Measurements from ENCODE around the gene IQCN. TPM values are rescaled to one million over a fixed set of nuclear protein-coding genes. Genes with fewer than 3 reads are reported as not detected.

IQCN gene
- total RNA-seq, 2 donors from 2014 or later: 4.1 to 19.5 TPM

DNA sequence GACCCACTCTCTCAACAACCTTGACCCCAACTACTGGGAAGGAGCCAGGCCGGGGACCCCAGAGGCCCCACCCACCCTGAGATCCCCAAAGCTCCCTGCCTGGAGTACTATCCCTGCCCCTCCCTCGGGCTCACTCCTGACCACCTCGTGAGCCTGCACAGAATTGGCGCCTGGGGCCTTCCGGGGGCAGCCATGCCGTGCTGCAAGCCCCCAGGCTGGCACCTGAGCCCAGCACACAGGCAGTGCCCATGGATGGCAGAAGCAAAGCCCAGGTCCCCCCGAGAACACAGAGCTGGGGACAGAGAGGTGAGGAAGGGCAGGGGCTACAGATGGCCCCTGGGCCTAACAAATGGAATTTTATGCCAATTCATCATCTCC lies 34.7 kb upstream of the IQCN start:
- no peaks in the 10 kb centered on the region for H3K27me3 ChIP-seq (replicated peaks; ENCODE audit: insufficient read depth)
- no peak for TF ChIP-seq POLR2A (IDR thresholded peaks at IDR 0.05)
- no peak overlapping the region for H3K27ac ChIP-seq
- intact Hi-C loops (cut with DNase I): no loop called here
- H3K9me3 ChIP-seq: no peaks in the 10 kb centered on the region
- H3K4me1 ChIP-seq (replicated peaks): peaks cover 5% of the 10 kb centered on the region
- H3K4me3 ChIP-seq: no peak overlapping the region
- 81% methylated on average over 7 of the region's 7 CpGs for WGBS
- no peak for DNase-seq (ENCODE audit: low spot score)
- peaks cover 0 to 18% of the 10 kb centered on the region in 2 donors for H3K36me3 ChIP-seq

- no peaks in the 10 kb centered on the region for H3K27me3 ChIP-seq (replicated peaks; ENCODE audit: insufficient read depth)
- 84% methylated on average over 20 of the region's 20 CpGs for WGBS
- H3K36me3 ChIP-seq: peaks cover 0 to 18% of the 10 kb centered on the region in 2 donors
- no peak overlapping the region for H3K4me3 ChIP-seq
- no peaks in the 10 kb centered on the region for H3K9me3 ChIP-seq
- intact Hi-C loops (cut with DNase I): no loop called here
- peaks cover 5% of the 10 kb centered on the region for H3K4me1 ChIP-seq (replicated peaks)
- DNase-seq (ENCODE audit: low spot score): no peak
- TF ChIP-seq POLR2AphosphoS5 (IDR thresholded peaks at IDR 0.05) (no peak), POLR2A (IDR thresholded peaks at IDR 0.05) (no peak), CTCF (IDR thresholded peaks at IDR 0.05) (no peak)
- H3K27ac ChIP-seq: peak overlapping the region in 1 of 2 donors; percentile 95
These were observed 34.0 kb upstream of the IQCN start for GRCh38 chr19:18308051-18308947.

DNA sequence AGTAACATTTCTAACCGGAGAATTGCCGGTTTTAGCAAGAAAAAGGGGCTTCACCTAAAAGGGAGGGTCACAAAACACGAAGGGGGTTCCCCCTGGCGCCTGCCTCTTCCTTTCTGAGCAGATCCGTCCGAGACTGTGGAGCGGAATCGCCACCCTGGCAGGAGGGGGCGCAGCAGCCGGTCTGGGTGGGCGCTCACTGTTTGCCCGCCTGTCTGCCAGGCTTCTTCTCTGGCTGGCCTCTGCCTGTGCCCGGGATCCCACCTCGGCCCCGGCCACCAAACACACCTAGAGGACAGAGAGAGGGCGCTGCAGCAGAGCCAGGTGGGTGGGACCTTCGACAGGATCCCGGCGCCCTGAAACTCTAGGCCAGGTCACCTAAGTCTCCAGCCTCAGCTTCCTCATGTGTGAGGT lies 33.0 kb upstream of the IQCN start:
- Histone ChIP-seq H3K9me3 (no peaks in the 10 kb centered on the region), H3K4me3 (no peak overlapping the region), H3K36me3 (peaks cover 0 to 16% of the 10 kb centered on the region in 2 donors), H3K27ac (peak overlapping the region in 1 of 2 donors; percentile 95), H3K27me3 (replicated peaks; ENCODE audit: insufficient read depth) (no peaks in the 10 kb centered on the region), H3K4me1 (replicated peaks) (peaks cover 5% of the 10 kb centered on the region)
- intact Hi-C loops (cut with DNase I): no loop called here
- DNase-seq (ENCODE audit: low spot score): no peak
- 83% methylated on average over 19 of the region's 19 CpGs for WGBS
- no peak for TF ChIP-seq POLR2AphosphoS5 (IDR thresholded peaks at IDR 0.05)
- TF ChIP-seq CTCF (IDR thresholded peaks at IDR 0.05): no peak
- no peak for TF ChIP-seq POLR2A (IDR thresholded peaks at IDR 0.05)

DNA sequence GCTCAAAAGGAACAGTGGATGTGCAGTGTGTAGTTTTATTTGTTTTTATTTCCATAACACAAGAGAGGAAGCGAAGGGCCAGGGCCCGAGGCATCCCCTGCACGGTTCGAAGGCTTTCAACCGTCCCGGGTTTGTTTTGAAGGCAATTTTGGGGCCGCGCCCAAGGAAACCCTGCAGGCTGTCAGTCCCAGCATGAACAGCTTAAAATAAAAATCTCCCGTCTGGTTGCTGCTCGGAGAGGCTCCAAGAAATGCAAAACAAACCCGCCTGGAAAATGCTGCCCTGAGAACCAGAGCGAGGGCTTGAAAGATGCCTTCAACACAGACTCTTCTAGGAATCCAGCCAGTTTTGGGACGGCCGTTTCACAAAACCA lies 32.6 kb upstream of the IQCN start:
- H3K36me3 ChIP-seq: peaks cover 0 to 12% of the 10 kb centered on the region in 2 donors
- no peak for DNase-seq (ENCODE audit: low spot score)
- whole genome bisulfite sequencing: 71% methylated on average over 14 of the region's 14 CpGs
- peak overlapping the region in 1 of 2 donors; percentile 95 for H3K27ac ChIP-seq
- H3K9me3 ChIP-seq: no peaks in the 10 kb centered on the region
- H3K27me3 ChIP-seq (replicated peaks; ENCODE audit: insufficient read depth): no peaks in the 10 kb centered on the region
- TF ChIP-seq POLR2AphosphoS5 (IDR thresholded peaks at IDR 0.05): no peak
- no peak for TF ChIP-seq POLR2A (IDR thresholded peaks at IDR 0.05)
- TF ChIP-seq CTCF (IDR thresholded peaks at IDR 0.05): no peak
- no peak overlapping the region for H3K4me3 ChIP-seq
- peaks cover 5% of the 10 kb centered on the region for H3K4me1 ChIP-seq (replicated peaks)
- intact Hi-C loops (cut with DNase I): no loop called here

GRCh38 chr19:18306209-18306887 lies 32.1 kb upstream of the IQCN start:
- H3K9me3 ChIP-seq: no peaks in the 10 kb centered on the region
- no peak for DNase-seq (ENCODE audit: low spot score)
- H3K4me3 ChIP-seq: no peak overlapping the region
- TF ChIP-seq POLR2AphosphoS5 (IDR thresholded peaks at IDR 0.05): no peak
- no peak for TF ChIP-seq CTCF (IDR thresholded peaks at IDR 0.05)
- no peak for TF ChIP-seq POLR2A (IDR thresholded peaks at IDR 0.05)
- peaks cover 5% of the 10 kb centered on the region for H3K4me1 ChIP-seq (replicated peaks)
- WGBS: 87% methylated on average over 26 of the region's 26 CpGs
- intact Hi-C loops (cut with DNase I): no loop called here
- no peaks in the 10 kb centered on the region for H3K27me3 ChIP-seq (replicated peaks; ENCODE audit: insufficient read depth)
- peaks cover 0 to 11% of the 10 kb centered on the region in 2 donors for H3K36me3 ChIP-seq
- H3K27ac ChIP-seq: peak overlapping the region in 1 of 2 donors; percentile 95

Measured in prostate gland (tissue), 2 donors.